H1 (cell line): ENCODE measurements around the gene CMIP. TPM values are rescaled to one million over a fixed set of nuclear protein-coding genes. Genes with fewer than 3 reads are reported as not detected.
A peak's percentile ranks its signal among the peaks of the same experiment; 100 is the strongest.

Experiments used
- CTCF ChIA-PET: fragments of 300-600 bp; sonication (Branson Sonifier 250); formaldehyde crosslinking; loops from one replicate; lab custom pipeline; 2021; ENCODE audit not compliant: partially characterized antibody; lab: Charles Lee
- POLR2A ChIA-PET: fragments of 300-600 bp; sonication (Branson Sonifier 250); formaldehyde crosslinking; loops from one replicate; lab custom pipeline; 2021; ENCODE audit warnings: inconsistent platforms; ENCODE audit not compliant: partially characterized antibody; lab: Charles Lee
- DNase-seq, 2 experiments: peaks; one replicate each; pipeline versions ENCODE4 v3.0.0 to v3.0.0-alpha.2; 2010 to 2022; ENCODE audit warnings: low spot score in 2 of 2, low read depth in 1 of 2, mixed read lengths in 1 of 2
- FAIRE-seq: peaks from 2 replicates; lab custom pipeline; 2011; peaks lifted over from hg19 to GRCh38; lab: Jason Lieb, UNC
- H2AFZ ChIP-seq: 2 replicates; pipeline ENCODE4 v1.8.1; 2012; ENCODE audit warnings: low read length, inconsistent platforms
- H2AK5ac ChIP-seq: 2 replicates; pipeline ENCODE4 v1.6.1; 2013; ENCODE audit warnings: low read depth, low read length
- H2BK120ac ChIP-seq: replicated peaks from 2 replicates; pipeline ENCODE3; 2013; ENCODE audit warnings: low read depth, low read length, inconsistent platforms
- H2BK12ac ChIP-seq: 2 replicates; pipeline ENCODE4 v1.6.1; 2013; ENCODE audit warnings: low read depth, low read length
- H2BK15ac ChIP-seq: 2 replicates; pipeline ENCODE4 v1.6.1; 2013; ENCODE audit warnings: low read length
- H2BK20ac ChIP-seq: 2 replicates; pipeline ENCODE4 v1.6.1; 2013; ENCODE audit warnings: low read length
- H2BK5ac ChIP-seq: 2 replicates; pipeline ENCODE4 v1.6.1; 2013; ENCODE audit warnings: low read depth, low read length
- H3K14ac ChIP-seq: 2 replicates; pipeline ENCODE4 v1.6.1; 2013; ENCODE audit warnings: inconsistent platforms; ENCODE audit not compliant: insufficient read length
- H3K18ac ChIP-seq: 2 replicates; pipeline ENCODE4 v1.6.1; 2013; ENCODE audit warnings: low read length; ENCODE audit errors: extremely low read depth
- H3K23ac ChIP-seq: 2 replicates; pipeline ENCODE4 v1.6.1; 2013; ENCODE audit warnings: inconsistent platforms; ENCODE audit not compliant: insufficient read length
- H3K23me2 ChIP-seq: 2 replicates; pipeline ENCODE4 v1.6.1; 2013; ENCODE audit warnings: low read depth, low read length
- H3K27ac ChIP-seq: 2 replicates; pipeline ENCODE4 v1.6.1; 2011; ENCODE audit warnings: low read depth, low read length, inconsistent platforms
- H3K27me3 ChIP-seq, 4 experiments: replicated peaks in 1 of 4; 1 replicate in 1 of 4; 2 replicates in 3 of 4; pipeline versions ENCODE4 v1.6.1 to v1.8.1; 2011 to 2013; ENCODE audit warnings: low read length in 3 of 4, mild to moderate bottlenecking in 3 of 4, inconsistent platforms in 2 of 4, mixed read lengths in 2 of 4, moderate library complexity in 1 of 4; ENCODE audit not compliant: control insufficient read depth in 3 of 4, insufficient read depth in 3 of 4; ENCODE audit errors: extremely low read depth in 1 of 4
- H3K36me3 ChIP-seq, 4 experiments: 2 replicates each; pipeline versions ENCODE4 v1.6.1 to v1.8.1; 2011 to 2013; ENCODE audit warnings: mild to moderate bottlenecking in 4 of 4, low read length in 3 of 4, moderate library complexity in 2 of 4, control low read depth in 1 of 4, inconsistent platforms in 1 of 4; ENCODE audit not compliant: insufficient read depth in 4 of 4, control insufficient read depth in 2 of 4
- H3K4ac ChIP-seq: replicated peaks from 2 replicates; pipeline ENCODE3; 2013; ENCODE audit warnings: low read length, low read depth, mixed read lengths, inconsistent platforms; ENCODE audit not compliant: insufficient read length
- H3K4me1 ChIP-seq, 4 experiments: replicated peaks in 1 of 4; 1 replicate in 1 of 4; 2 replicates in 3 of 4; pipeline versions ENCODE4 v1.6.1 to v1.8.1; 2011 to 2013; ENCODE audit warnings: low read length in 3 of 4, inconsistent platforms in 2 of 4, mixed read lengths in 1 of 4; ENCODE audit not compliant: insufficient read depth in 4 of 4, control insufficient read depth in 3 of 4
- H3K4me2 ChIP-seq, 2 experiments: 2 replicates each; pipeline versions ENCODE4 v1.6.1 to v1.8.1; 2011 to 2013; ENCODE audit warnings: low read depth in 2 of 2, low read length in 2 of 2, control low read depth in 1 of 2, inconsistent platforms in 1 of 2, mild to moderate bottlenecking in 1 of 2; ENCODE audit not compliant: insufficient read depth in 1 of 2
- H3K4me3 ChIP-seq, 4 experiments: fragments of 200-600, 300-600 bp in 1 of 4; sonication (generic), shearing (Covaris generic), sonication (Bioruptor Twin) in 1 of 4; 2 replicates each; pipeline versions ENCODE4 v1.5.1 to v1.8.1; 2011 to 2016; ENCODE audit warnings: low read length in 4 of 4, low read depth in 3 of 4, control low read depth in 2 of 4, inconsistent platforms in 2 of 4, mild to moderate bottlenecking in 2 of 4, mixed read lengths in 1 of 4, moderate library complexity in 1 of 4; ENCODE audit not compliant: insufficient read depth in 2 of 4; ENCODE audit errors: extremely low read depth in 1 of 4
- H3K56ac ChIP-seq: replicated peaks from 2 replicates; pipeline ENCODE3; 2013; ENCODE audit warnings: low read depth, mild to moderate bottlenecking, mixed read lengths, low read length, inconsistent platforms; ENCODE audit not compliant: insufficient read length
- H3K79me1 ChIP-seq: 2 replicates; pipeline ENCODE4 v1.6.1; 2013; ENCODE audit warnings: low read depth, low read length, control low read depth
- H3K79me2 ChIP-seq, 2 experiments: 2 replicates each; pipeline versions ENCODE4 v1.6.1 to v1.8.1; 2012 to 2013; ENCODE audit warnings: low read length in 2 of 2, mild to moderate bottlenecking in 2 of 2, inconsistent platforms in 1 of 2; ENCODE audit not compliant: insufficient read depth in 2 of 2, control insufficient read depth in 1 of 2
- H3K9ac ChIP-seq, 4 experiments: replicated peaks in 1 of 4; 1 replicate in 1 of 4; 2 replicates in 3 of 4; pipeline versions ENCODE4 v1.6.1 to v1.8.1; 2011 to 2013; ENCODE audit warnings: low read depth in 3 of 4, low read length in 3 of 4, control low read depth in 2 of 4, mild to moderate bottlenecking in 2 of 4, moderate library complexity in 2 of 4, inconsistent platforms in 1 of 4; ENCODE audit errors: extremely low read depth in 1 of 4
- H3K9me3 ChIP-seq, 2 experiments: 2 replicates each; pipeline versions ENCODE4 v1.6.1 to v1.8.1; 2012 to 2013; ENCODE audit warnings: mild to moderate bottlenecking in 2 of 2, moderate library complexity in 2 of 2, control low read depth in 1 of 2, inconsistent platforms in 1 of 2, low read depth in 1 of 2, low read length in 1 of 2, mixed read lengths in 1 of 2; ENCODE audit not compliant: insufficient read depth in 2 of 2
- H4K20me1 ChIP-seq, 2 experiments: replicated peaks in 1 of 2; 2 replicates each; pipeline versions ENCODE3 to v1.8.1; 2011 to 2013; ENCODE audit warnings: inconsistent platforms in 2 of 2, low read length in 2 of 2, mild to moderate bottlenecking in 1 of 2; ENCODE audit not compliant: insufficient read depth in 2 of 2, control insufficient read depth in 1 of 2
- H4K5ac ChIP-seq: 2 replicates; pipeline ENCODE4 v1.6.1; 2013; ENCODE audit warnings: low read length, low read depth, mixed read lengths, inconsistent platforms; ENCODE audit not compliant: insufficient read length
- H4K8ac ChIP-seq: 2 replicates; pipeline ENCODE4 v1.8.0; 2013; ENCODE audit warnings: mild to moderate bottlenecking, moderate library complexity, low read length, inconsistent platforms; ENCODE audit not compliant: insufficient read depth; ENCODE audit errors: extremely low read depth
- H4K91ac ChIP-seq: replicated peaks from 2 replicates; pipeline ENCODE3; 2013; ENCODE audit warnings: low read length, mixed read lengths, inconsistent platforms; ENCODE audit not compliant: insufficient read length
- GABPA ChIP-seq: IDR thresholded peaks from 2 replicates; pipeline ENCODE4 v1.6.1; 2011; ENCODE audit warnings: mild to moderate bottlenecking, low read length, moderate library complexity, borderline replicate concordance; ENCODE audit not compliant: insufficient read depth
- MAFK ChIP-seq: IDR thresholded peaks from 2 replicates; pipeline ENCODE4 v1.6.1; 2012; ENCODE audit warnings: low read depth, mild to moderate bottlenecking, improper control_type of control experiment, low read length
- RAD21 ChIP-seq, 2 experiments: IDR thresholded peaks in 1 of 2; conservative IDR thresholded peaks in 1 of 2; 2 replicates each; pipeline ENCODE4 v1.6.1; 2011; ENCODE audit warnings: low read depth in 2 of 2, low read length in 2 of 2, improper control_type of control experiment in 1 of 2, inconsistent platforms in 1 of 2, mild to moderate bottlenecking in 1 of 2, moderate library complexity in 1 of 2
- RNF2 ChIP-seq: fragments of 200-900, 300-1000 bp; sonication (generic); IDR thresholded peaks from 2 replicates; pipeline ENCODE4 v1.7.1; 2016; ENCODE audit warnings: borderline replicate concordance, low read depth, mild to moderate bottlenecking, antibody characterized with exemption, low read length; ENCODE audit not compliant: poor library complexity, severe bottlenecking; ENCODE audit errors: missing control alignments
- TAF7 ChIP-seq: optimal IDR thresholded peaks from 2 replicates; pipeline ENCODE3; 2011; ENCODE audit warnings: low read depth, mild to moderate bottlenecking, inconsistent platforms, low read length, moderate library complexity, borderline replicate concordance
- WGBS, 2 experiments: shearing (Covaris generic) in 1 of 2; methylation state at CpG; one replicate each; pipeline versions ENCODE4 v1.1.6 to v1.1.7; 2013 to 2015; ENCODE audit warnings: low lambda C conversion rate in 2 of 2, mixed read lengths in 2 of 2, inconsistent platforms in 1 of 2, low coverage in 1 of 2, missing lambda C conversion rate in 1 of 2; ENCODE audit not compliant: insufficient replicate concordance in 2 of 2, insufficient coverage in 1 of 2, insufficient read length in 1 of 2; ENCODE audit errors: extremely low coverage in 1 of 2, missing lambda C conversion rate in 1 of 2; 5-methylcytosine and 5-hydroxymethylcytosine counted together
- polyA plus RNA-seq, 7 experiments: library from polyadenylated mRNA; depleted of rRNA in 3 of 7; stranded (reverse) in 5 of 7; unstranded in 2 of 7; fragments of >200 nt in 5 of 7; fragments of 200-250 nt in 2 of 7; gene quantifications; 1 replicate in 5 of 7; 2 replicates in 1 of 7; 4 replicates in 1 of 7; pipeline versions ENCODE4 v1.2.1 to v1.2.3, GENCODE V29; 2011 to 2013; ENCODE audit warnings: missing spikeins in 2 of 7, mixed read lengths in 2 of 7
- total RNA-seq: library from RNA; stranded (reverse); fragmentation: NEBNext Ultra II Directional; extraction: Animal tissue kit (Norgen Biotek cat#: 25700); gene quantifications from 2 replicates; pipeline ENCODE4 v1.2.1, GENCODE V29; 2021

The CMIP gene
- total and polyA plus RNA-seq, 2 of the 8 experiments (the other 6 are each of a cell fraction or from before 2014, with no cell fraction given): 7.9 to 53.2 TPM

- H2BK15ac ChIP-seq: no peak overlapping the region
- no peak overlapping the region; the same call in 1 of the 2 replicates for H2AK5ac ChIP-seq
- peaks cover 0 to 17% (median 0%) of the 10 kb centered on the region in 4 experiments; a peak in 3 of 8 replicates for H3K36me3 ChIP-seq
- CTCF ChIA-PET: interaction anchor here (0.6 to 1.2 kb wide), 5 partner anchors 9 to 268 kb away, joined by 3 to 4 read pairs (median 3); no protein-coding TSS in a partner anchor
- peaks cover 23 to 100% of the 10 kb centered on the region in 2 experiments for H3K79me2 ChIP-seq
- no peak overlapping the region for H3K27ac ChIP-seq
- no peak overlapping the region for H3K14ac ChIP-seq
- H4K5ac ChIP-seq: no peak overlapping the region
- no peak overlapping the region for H3K4ac ChIP-seq
- no peak overlapping the region for H3K4me2 ChIP-seq
- no peak overlapping the region for H2BK20ac ChIP-seq
- H3K18ac ChIP-seq: 0 out of 2 replicates have a peak overlapping the region, but pooled peaks have one; percentile 28
- H3K9ac ChIP-seq: no peak overlapping the region
- H2BK12ac ChIP-seq: no peak overlapping the region
- 90% methylated on average over 17 of the region's 17 CpGs; no CpG with 5 or more reads in 1 of the 2 experiments for WGBS, 2 experiments
- H3K4me1 ChIP-seq: peaks cover 8 to 39% (median 16%) of the 10 kb centered on the region in 4 experiments
- no peak for DNase-seq
- POLR2A ChIA-PET: interaction anchor here (0.6 kb wide), 2 partner anchors 12 to 142 kb away, joined by 3 read pairs; no protein-coding TSS in a partner anchor
- no peak overlapping the region for H4K91ac ChIP-seq
- H2BK5ac ChIP-seq: peak overlapping the region; percentile 60
- H3K9me3 ChIP-seq: no peaks in the 10 kb centered on the region
- no peak for TF ChIP-seq TAF7
- no peak for TF ChIP-seq MAFK
- no peak for TF ChIP-seq RAD21 (IDR thresholded peaks at IDR 0.05 in 1 of 2, conservative IDR thresholded peaks at IDR 0.05 in 1 of 2; ENCODE audit: low read depth in 2 of 2, low read length in 2 of 2)
- no peak for TF ChIP-seq GABPA
- no peak for TF ChIP-seq RNF2
- no peak overlapping the region for H4K8ac ChIP-seq
- peaks cover 41 to 66% of the 10 kb centered on the region in 2 experiments for H4K20me1 ChIP-seq
- no peak overlapping the region for H3K56ac ChIP-seq
- H2BK120ac ChIP-seq: no peak overlapping the region
- no peak overlapping the region for H2AFZ ChIP-seq
- FAIRE-seq: no peak
- no peaks in the 10 kb centered on the region; the same call in 1 of the 2 replicates for H3K23me2 ChIP-seq
- no peaks in the 10 kb centered on the region; a peak in 1 of 7 replicates for H3K27me3 ChIP-seq
- H3K23ac ChIP-seq: no peak overlapping the region
- H3K79me1 ChIP-seq: peaks cover 56% of the 10 kb centered on the region
- no peak overlapping the region for H3K4me3 ChIP-seq
Observed at GRCh38 chr16:81455720-81456494, 11.3 kb downstream of the CMIP start.
